GM21786 (cell line): ENCODE data around the gene MPPED2.

Experiments used
- ATAC-seq: cut with Tn5 transposase; IDR thresholded peaks from one replicate; pipeline ENCODE4 v1.9.1; 2021; ENCODE audit not compliant: unreplicated experiment

MPPED2 gene

DNA sequence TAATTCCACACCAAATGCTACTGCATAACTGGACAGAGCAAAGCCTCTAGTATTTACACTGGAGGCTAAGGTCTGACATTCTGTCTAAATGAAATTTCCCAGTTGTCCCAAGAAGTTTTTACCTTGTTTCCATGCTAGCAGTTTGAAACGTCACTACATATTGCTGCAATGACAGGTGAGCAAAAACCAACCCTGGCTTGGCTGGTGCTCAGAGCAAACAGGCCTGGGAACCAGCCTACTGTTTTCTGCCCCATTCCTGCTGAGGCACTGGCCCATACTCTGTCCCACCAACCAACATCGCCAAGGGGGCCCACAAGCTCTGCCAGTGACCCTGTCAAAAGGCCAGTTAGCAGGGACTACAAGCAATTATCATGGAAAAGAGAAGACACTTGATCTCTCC is 131.1 kb downstream of the MPPED2 start:
- ATAC-seq, result no peak

DNA sequence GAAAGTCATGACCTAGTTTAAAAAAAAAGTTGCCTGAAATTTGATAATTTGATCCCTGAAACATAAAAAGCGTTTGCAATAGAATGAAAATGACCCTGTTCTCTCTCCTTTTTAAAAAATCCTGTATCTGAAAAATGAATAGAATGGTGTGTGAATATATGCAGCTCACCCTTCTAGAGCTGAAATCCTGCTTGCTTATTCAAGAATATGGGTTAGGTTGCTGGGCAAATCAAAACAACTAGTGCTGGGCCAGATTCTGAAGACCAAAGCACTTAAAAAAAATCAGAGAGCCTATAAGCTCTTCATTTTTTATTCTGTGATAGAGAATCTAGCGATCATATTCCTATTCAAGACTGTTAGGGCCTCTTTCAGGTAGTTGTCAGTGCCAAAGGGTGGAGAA is 131.6 kb downstream of the MPPED2 start:
- no peak for ATAC-seq

DNA sequence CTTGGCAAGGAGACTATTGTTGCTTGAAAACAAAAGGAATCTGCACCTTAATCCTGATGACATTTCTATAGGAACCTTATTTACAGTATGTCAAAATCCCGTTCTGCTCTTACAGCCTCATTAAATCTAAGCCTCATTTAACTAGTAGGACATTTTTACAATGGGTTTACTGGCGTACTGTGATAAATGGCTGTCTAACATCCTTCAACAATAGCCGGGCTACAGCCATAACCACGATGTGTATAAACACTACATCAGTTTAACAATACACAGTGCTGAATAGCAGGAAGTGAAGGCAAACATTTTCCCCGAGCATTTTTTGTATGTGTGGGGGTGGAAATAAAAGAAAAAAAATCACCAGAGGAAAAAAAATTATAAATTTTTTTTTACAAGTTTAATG is 132.0 kb downstream of the MPPED2 start:
- ATAC-seq, result no peak

DNA sequence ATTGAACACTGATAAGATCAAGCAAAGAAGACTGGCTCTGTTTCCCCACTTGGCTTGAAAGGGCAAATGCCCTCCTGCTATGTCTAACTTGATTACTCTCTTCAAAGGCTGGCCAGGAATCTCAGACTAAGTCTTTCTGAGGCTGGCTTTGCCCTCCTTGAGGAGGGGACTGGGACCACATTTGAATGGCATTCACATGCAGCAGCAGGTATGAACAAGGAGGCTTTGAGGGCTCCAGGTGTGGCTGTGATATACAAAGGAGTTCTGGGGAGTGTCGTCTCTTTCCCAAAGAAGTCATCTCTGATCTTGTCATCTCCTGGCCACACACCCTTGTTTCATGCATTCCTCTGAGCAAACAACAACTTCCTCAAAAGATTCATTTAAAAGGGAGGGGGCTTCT is 132.4 kb downstream of the MPPED2 start:
- ATAC-seq, result no peak

DNA sequence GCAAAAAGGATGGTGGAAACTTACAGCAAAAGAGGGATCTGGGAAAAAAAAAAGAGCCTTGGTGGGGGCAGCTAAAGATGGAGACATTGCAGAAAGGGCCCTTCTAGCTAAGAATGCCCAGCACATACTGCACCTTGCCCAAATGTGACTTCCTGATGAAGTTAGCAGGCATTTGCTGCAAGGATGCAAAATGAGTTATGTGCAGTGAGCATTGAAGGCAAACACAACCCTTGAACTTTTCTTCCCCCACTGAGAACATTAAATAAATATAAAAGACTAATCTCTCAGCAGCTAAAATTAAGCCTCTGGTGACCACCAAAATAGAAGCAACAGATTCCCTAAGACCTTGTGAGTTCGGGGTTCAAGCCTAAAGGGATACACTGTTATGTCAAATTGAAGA is 133.3 kb downstream of the MPPED2 start:
- no peak for ATAC-seq

DNA sequence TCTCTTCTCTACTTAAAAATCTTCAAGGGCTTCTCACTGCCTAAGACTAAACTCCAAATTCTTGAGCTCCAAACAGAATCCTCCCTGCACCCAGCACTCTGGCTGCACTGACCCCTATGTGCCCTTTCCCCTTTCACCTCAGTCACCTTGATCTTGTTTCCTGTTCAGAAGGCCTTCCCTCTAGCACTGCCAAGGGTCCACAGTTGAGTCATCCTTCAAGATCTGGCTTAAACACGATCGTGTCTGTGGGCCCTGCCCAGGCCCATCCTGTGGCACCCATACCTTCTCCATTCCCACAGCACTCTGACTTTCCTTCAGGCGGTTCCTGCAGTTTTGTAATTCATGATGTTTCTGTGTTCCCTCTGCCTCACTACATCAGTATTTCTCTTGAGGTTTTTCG is 134.0 kb downstream of the MPPED2 start:
- ATAC-seq, result no peak

DNA sequence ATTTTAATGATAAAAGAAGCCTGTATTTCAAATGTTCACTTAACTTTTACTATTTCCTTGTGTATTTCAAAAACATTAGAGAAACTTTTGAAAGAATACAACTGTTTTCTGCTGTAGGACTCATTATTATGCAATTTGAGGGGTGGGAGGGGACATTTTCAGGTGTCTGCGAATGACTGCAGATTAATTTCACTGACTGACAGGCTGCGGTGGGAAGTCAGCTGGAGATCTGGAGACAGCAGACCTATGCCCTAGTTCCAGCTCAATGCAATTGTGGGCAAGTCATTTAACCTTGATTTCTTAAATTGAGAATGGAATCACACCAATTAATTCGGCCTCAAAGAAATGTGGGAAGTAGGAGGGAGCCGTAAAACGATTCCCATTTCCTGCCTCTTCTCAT is 134.5 kb downstream of the MPPED2 start:
- ATAC-seq, result no peak

DNA sequence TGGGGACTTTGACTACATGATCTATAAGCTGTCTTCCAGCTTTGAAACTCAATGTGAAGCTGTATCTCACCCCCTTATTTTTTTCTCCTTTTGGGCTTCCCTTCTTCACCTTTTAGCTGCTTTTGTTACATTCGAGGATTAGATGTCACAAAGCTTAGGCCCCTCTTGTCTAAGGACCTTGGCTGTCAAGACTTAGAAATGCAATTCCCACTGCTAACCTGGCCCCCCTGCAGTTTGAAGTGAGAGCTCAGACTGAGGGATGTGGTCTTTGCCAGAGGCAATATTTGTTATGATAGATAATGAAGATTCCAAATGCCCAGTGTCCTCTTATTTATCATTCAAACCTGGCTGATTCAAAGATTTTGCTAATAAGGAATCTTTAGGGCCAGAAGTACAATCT is 135.0 kb downstream of the MPPED2 start:
- ATAC-seq, result no peak

DNA sequence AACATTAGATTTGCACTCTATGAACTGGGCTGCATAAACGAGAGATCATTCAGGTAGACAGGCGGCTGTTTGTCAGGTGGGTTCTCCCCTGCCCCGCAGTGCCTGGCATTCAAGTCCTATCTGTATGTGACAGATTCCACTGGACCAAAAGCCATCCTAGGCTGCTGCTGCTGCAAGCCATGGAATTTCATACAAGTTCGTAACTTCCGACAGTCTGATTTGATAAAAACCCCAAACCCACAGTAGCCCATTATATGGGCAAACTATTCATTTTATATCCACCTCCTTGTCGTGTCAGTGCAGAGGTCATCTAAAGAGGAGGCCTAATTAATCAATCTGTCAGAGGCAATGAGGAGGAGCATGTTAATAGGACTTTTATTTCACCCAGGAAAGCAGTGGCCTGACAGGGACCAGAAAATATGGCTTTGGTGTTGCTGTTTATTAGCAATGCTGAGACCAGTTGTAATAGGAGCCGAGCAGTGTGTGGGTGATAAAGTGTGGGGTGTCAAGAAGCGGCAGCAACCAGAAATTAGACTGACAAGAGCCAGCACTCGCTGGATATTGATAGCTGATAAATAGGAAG is 139.0 kb downstream of the MPPED2 start:
- no peak for ATAC-seq

DNA sequence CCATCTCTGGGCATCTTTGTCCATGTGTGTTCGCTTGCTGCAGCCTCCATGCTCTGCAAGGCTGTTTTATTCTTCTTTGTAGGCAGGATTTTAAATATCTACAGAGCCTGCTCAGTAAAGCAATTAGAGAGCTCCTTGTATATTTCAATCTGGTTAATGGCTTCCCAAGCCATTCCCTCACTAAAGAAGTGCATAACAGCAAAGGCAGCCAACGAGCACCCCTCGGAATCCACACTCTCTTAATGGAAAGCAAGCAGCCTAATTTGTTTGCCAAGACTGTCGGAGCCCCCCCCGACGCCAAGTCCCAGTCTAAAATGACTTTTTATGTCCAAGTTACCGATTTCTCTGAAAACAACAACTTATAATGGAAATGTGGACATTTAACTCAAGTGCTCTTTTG is 139.6 kb downstream of the MPPED2 start:
- no peak for ATAC-seq

DNA sequence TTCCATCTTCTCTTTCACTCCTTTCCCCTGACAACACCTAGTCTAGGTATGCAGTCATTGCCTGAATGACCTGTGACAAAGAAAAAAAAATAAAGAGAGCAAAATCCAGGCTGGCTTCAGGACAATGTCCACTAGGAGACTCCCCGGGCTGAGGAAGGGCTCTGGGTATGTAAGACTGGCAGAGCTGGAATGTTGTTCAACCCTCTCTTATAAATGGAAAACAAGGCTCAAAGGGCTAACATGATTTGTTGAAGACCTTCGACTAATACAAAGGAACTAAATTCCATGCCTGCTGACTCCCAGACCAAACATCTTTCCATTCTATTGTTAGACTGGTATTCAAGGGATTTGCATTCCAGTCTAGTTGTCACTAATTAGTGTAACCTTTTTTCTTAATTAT is 141.1 kb downstream of the MPPED2 start:
- no peak for ATAC-seq

DNA sequence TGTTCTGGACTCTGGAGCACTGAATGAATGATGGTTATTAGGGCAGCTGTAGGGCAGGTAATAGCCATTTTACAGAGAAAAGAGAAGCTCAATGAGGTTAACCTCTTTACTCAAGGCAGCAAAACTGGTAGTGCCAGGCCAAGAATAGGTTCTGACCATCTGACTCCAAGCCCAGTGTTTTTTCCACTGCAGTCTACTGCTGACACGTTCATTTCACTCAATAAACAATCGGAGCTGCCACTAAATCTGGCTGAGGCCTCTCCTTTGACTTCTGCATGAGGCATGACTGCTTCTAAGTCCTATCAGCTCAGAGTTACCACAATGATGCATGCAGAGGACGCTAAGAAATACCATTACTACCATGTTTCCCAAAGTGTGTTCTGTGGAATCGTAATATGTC is 145.6 kb downstream of the MPPED2 start:
- ATAC-seq, result no peak

DNA sequence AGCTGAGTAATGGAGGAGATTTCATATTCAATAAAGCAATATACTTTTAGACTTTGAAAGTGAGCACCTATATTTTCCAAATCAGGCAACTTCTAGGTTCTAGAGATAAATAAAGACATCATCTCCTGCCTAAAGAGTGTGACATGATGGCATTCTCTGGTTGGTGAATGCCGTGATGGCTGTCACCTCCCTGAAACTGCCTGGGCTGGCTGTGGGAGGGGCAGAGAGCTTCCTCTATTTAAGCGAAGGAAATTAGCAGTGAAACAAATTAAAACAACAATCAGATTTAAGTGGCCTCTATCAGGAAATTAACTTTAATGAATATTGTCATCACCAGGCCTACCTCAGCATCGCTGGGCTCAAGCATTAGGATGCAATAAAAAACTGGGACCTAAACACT is 149.4 kb downstream of the MPPED2 start:
- no peak for ATAC-seq

DNA sequence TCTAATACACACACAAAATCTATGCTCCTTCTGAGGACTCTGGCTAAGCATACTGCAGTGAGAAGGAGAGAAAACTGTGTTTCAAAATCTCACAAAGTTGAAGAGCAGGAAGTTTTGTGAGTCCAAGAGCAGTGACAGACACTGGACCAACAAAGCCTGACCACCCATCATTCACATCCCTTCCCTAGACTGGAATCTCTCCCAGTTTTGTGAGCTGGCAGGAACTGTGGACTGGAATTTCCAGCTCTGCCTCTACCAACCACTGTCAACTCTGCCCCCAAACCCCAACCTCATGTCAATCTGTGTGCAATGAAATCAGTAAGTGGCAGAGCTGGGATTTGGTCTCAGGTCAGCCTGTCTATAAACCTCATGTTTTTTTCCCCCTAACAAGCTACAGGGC is 150.7 kb downstream of the MPPED2 start:
- ATAC-seq, result no peak

DNA sequence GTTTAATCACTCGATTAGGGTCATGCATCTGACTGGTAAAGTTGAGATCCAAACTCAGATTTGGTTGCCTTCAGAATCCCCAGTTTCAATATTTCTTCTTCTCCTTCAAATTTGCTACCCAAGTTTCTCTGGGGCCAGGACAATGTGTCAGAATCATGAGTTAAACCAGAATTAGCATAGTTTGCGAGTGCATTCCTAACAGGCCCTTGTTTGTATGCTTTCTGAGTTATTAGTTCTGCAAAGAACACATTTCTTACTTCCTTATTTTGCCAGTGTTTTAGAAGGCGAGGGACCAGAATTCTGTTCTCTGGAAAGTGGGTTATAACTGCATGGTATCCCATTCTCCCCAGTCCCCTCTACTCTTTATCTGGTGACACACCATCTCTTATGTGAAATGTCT is 151.3 kb downstream of the MPPED2 start:
- ATAC-seq, result no peak

DNA sequence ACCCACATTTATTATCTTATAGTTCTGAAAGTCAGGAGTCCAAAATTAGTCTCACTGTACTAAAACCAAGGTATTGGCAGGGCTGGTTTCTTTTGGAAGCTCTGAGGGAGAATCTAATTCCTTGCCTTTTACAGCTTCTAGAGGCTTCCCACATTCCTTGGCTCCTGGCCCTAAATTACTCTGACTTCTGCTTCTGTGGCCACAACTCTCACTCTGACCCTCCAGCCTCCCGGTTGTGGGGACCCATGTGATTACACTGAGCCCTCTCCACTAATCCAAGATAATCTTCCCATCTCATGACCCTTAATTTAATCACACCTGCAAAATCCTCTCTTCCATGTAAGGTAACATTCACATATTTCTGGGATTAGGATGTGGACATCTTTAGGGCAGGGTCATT is 152.3 kb downstream of the MPPED2 start:
- ATAC-seq, result no peak

DNA sequence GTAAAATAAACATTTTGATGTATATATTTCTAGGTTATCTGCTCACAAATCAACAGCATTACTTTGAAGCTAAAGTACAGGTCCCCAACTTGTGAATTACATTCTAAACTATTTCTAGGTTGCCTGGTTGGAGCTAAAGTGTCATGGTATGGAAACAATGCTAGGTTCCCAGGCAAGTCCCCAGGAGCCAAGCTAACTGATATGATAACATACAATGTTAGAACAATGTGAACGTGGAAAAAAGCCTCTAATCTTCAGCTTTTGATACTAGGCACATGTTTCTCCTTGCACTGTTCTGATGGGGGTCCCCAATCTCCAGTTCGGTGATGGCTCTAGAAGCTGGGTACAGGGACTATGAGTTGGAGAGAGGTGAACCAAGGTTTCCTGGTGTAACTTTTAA is 153.4 kb downstream of the MPPED2 start:
- no peak for ATAC-seq

DNA sequence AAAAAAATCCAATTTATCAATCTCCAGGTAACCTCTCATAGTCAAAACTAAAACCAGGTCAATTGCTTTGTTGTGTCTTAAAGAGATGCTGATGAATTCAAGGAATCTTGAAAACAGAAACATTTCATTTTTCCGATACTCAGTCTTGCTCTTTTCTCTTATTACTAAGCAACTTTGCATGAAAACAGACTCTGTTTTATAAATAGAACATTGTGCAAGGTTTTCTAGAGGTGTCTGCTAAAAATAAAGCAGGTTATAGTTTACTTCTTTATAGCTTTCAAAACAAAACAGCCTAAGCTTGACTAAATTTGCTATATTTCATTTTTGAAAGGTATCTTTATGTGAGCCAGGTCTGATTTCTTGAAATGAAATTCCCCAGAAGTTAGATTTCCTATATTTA is 154.0 kb downstream of the MPPED2 start:
- ATAC-seq, result no peak

DNA sequence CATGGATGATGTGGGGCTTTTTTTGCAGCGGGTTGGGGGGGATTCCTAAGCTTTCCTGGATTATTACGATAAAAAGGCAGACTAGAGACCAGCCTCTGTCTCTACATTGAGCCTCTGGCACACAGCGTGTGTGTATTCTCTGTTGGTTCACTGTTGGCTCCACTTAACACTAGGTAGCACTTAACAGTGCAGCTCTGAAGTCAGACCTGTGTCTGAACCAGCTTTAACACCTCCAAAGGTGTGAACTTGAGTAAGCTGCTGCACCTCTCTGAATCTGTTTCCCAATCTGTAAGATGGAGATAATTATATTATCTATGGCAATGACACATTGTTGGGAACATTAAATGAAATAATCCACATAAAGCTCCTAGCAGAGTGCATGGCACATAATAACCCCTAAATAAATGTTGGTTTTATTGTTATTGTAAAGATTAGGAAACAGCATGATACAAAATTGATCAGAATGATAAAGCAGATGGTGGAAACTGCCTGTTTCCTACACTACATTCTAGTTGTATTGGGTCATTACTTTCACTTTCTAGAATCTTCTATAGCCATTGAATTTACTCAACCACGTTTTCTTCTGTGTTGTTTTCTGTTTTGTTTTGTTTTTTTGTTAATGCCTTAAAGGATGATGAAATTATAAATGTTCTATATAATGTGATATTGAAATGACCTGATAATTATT is 154.9 kb downstream of the MPPED2 start:
- ATAC-seq, result no peak

DNA sequence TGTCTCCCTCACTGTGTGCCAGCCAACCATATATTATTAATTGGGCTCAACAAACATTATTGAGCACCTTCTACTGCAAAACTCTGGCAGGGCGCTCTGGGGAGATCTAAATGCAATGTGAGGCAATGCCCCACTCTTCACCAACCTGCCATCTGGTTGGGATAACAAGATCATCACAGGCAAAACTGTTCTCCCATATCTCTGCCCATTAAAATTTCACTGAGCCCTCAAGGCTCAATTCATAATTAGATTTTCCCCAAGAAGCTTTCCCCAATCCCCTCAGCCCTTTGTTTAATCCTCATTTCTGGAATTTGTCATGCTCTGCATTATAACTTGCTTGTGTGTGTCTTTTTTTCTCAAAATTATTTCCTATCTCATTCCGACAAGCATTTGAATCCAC is 156.6 kb downstream of the MPPED2 start:
- no peak for ATAC-seq

DNA sequence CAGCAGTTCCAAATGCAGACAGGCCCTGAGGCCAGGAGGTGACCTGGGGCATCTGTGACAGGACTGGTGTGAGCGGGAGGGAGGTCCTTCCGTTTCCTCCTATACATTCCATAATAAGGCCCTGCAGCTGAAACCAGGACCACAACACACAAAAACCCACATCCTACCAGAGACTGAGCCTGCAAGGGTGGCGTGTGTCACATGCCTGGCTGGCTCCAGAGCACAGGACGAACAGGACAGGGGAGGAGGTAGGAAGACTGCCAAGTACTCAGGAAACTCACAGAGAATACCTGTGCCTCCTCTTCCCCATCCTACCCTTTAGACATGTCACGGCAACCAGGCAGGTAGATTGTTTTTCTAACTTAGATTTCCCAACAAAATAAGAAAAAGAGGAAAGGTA is 159.4 kb downstream of the MPPED2 start:
- no peak for ATAC-seq

DNA sequence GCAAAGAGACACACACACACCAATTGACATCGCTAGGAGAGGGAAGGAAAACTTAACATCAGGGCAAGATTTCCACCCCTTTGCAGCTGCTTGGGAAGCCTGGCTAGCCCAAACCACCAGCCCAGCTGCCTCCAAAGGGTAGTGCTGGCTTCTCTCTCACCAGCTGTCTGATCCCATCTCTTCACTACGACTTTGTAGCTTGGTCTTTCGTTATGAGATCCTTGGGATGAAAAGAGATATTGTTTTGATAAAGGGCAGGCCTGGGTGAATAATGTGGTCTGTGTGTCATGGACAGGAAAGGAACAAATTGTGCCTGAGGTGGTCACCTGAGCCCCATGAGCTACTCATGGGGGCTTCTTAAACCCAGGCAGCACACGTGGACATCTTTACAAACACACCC is 161.3 kb downstream of the MPPED2 start:
- no peak for ATAC-seq

DNA sequence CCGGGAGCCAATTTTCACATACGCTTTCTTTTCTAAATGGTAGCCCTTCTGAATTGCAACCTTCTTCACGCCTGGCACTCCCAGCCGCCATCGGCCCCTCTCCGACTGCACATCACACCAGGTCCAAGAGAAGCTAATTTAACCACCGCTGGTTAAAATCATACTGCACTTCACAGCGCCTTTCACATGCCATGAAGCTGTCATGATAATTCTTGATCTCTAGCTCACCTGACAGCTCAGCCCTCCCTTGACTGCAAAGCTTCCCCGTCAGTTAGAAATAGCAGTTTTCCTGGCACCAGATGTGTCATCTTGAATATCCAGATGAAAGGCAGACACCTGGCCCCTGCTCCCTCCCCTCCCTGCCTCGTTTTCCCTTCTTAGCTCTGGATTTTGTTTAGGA is 161.8 kb downstream of the MPPED2 start:
- ATAC-seq, result no peak
